Naive B cell (primary cell): ENCODE data around the gene UBXN7. TPM values are rescaled to one million over a fixed set of nuclear protein-coding genes. Genes with fewer than 3 reads are reported as not detected.
A peak's percentile ranks its signal among the peaks of the same experiment; 100 is the strongest.
"Not testable (repeated sequence)": the region's sequence is repeated elsewhere in the genome, so short reads cannot be mapped to it uniquely, and the experiment has no call there.

ENCODE experiments used
- ATAC-seq, 2 donors: fragments of 150-1000 bp; cut with Tn5 transposase; 2 replicates each; pipeline ENCODE4 v1.10.0; 2021; ENCODE audit warnings: low read depth in 2 of 2, mild to moderate bottlenecking in 2 of 2, moderate library complexity in 2 of 2
- DNase-seq: peaks from one replicate; pipeline ENCODE4 v3.0.0; 2022
- H3K27ac Mint-ChIP-seq, 6 donors: one replicate each; pipeline ENCODE4 v1.8.0; 2020 to 2022; ENCODE audit warnings: mild to moderate bottlenecking in 6 of 6, mixed read lengths in 6 of 6, moderate library complexity in 5 of 6, inconsistent platforms in 2 of 6
- H3K27me3 Mint-ChIP-seq, 3 donors: one replicate each; pipeline ENCODE4 v1.8.0; 2021 to 2022; ENCODE audit warnings: mixed read lengths in 3 of 3, mild to moderate bottlenecking in 1 of 3
- H3K36me3 Mint-ChIP-seq, 2 donors: one replicate each; pipeline ENCODE4 v1.8.0; 2020 to 2022; ENCODE audit warnings: mixed read lengths in 2 of 2, inconsistent platforms in 1 of 2, mild to moderate bottlenecking in 1 of 2
- H3K4me1 Mint-ChIP-seq, 3 donors: one replicate each; pipeline ENCODE4 v1.8.0; 2020 to 2022; ENCODE audit warnings: mixed read lengths in 3 of 3, inconsistent platforms in 1 of 3, mild to moderate bottlenecking in 1 of 3, moderate library complexity in 1 of 3
- H3K4me3 Mint-ChIP-seq, 8 donors: one replicate each; pipeline ENCODE4 v1.8.0; 2020 to 2022; ENCODE audit warnings: mild to moderate bottlenecking in 8 of 8, mixed read lengths in 8 of 8, moderate library complexity in 8 of 8, inconsistent platforms in 2 of 8
- H3K9me3 Mint-ChIP-seq, 7 donors: one replicate each; pipeline ENCODE4 v1.8.0; 2020 to 2022; ENCODE audit warnings: mixed read lengths in 7 of 7, mild to moderate bottlenecking in 5 of 7, inconsistent platforms in 2 of 7, moderate library complexity in 1 of 7
- polyA plus RNA-seq, 6 donors: library from polyadenylated mRNA; unstranded; fragments of 300-500 nt; fragmentation: Illumina TruSeq; gene quantifications; one replicate each; pipeline ENCODE4 v1.2.3, GENCODE V29; 2021; ENCODE audit warnings: low read depth in 6 of 6

UBXN7 gene
- polyA plus RNA-seq, 6 donors from 2014 or later = 11.4 to 39.4 (median 32.7) TPM

- H3K4me3 Mint-ChIP-seq = no peak overlapping the region
- peaks cover 0 to 4% (median 3%) of the 10 kb centered on the region in 3 donors for H3K4me1 Mint-ChIP-seq
- H3K9me3 Mint-ChIP-seq = no peaks in the 10 kb centered on the region
- DNase-seq = no peak
- ATAC-seq = no peak
- no peaks in the 10 kb centered on the region for H3K27me3 Mint-ChIP-seq
- no peaks in the 10 kb centered on the region for H3K36me3 Mint-ChIP-seq
- H3K27ac Mint-ChIP-seq = peak overlapping the region in 1 of 6 donors; percentile 44
These were observed 8.5 kb upstream of the UBXN7 start for GRCh38 chr3:196440696-196441095.

GRCh38 chr3:196440041-196440537, 7.9 kb upstream of the UBXN7 start:
- H3K36me3 Mint-ChIP-seq = no peaks in the 10 kb centered on the region
- H3K27ac Mint-ChIP-seq = peak overlapping the region in 2 of 6 donors; percentile 62 to 80
- DNase-seq (no peak), ATAC-seq (no peak)
- H3K4me3 Mint-ChIP-seq = no peak overlapping the region
- no peaks in the 10 kb centered on the region for H3K9me3 Mint-ChIP-seq
- peaks cover 0 to 4% (median 3%) of the 10 kb centered on the region in 3 donors for H3K4me1 Mint-ChIP-seq
- no peaks in the 10 kb centered on the region for H3K27me3 Mint-ChIP-seq

GRCh38 chr3:196431181-196432136, 768 bp downstream of the UBXN7 start:
- H3K4me1 Mint-ChIP-seq = peaks cover 16 to 51% (median 25%) of the 10 kb centered on the region in 3 donors

GRCh38 chr3:196428041-196428440, 4.2 kb downstream of the UBXN7 start:
- no peaks in the 10 kb centered on the region for H3K27me3 Mint-ChIP-seq
- H3K27ac Mint-ChIP-seq = peak overlapping the region in 1 of 6 donors; percentile 60
- ATAC-seq (no peak), DNase-seq (no peak)
- peak overlapping the region in 1 of 8 donors; percentile 59 for H3K4me3 Mint-ChIP-seq
- no peaks in the 10 kb centered on the region for H3K9me3 Mint-ChIP-seq
- H3K4me1 Mint-ChIP-seq = peaks cover 29 to 67% (median 42%) of the 10 kb centered on the region in 3 donors
- no peaks in the 10 kb centered on the region for H3K36me3 Mint-ChIP-seq

More at GRCh38 chr3:196431181-196432136, 768 bp downstream of the UBXN7 start:
- Mint-ChIP-seq H3K9me3 (no peaks in the 10 kb centered on the region), H3K27me3 (no peaks in the 10 kb centered on the region), H3K36me3 (no peaks in the 10 kb centered on the region), H3K4me3 (peak overlapping the region; percentile 80 to 98 (median 96)), H3K27ac (peak overlapping the region; percentile 40 to 96 (median 88))
- peak; percentile 28 to 44 for ATAC-seq
- DNase-seq = peak; percentile 41

GRCh38 chr3:196424421-196424820, 7.8 kb downstream of the UBXN7 start:
- Mint-ChIP-seq H3K4me1 (peaks cover 35 to 72% (median 51%) of the 10 kb centered on the region in 3 donors), H3K27ac (peak overlapping the region in 2 of 6 donors; percentile 19 to 24)
- not testable (repeated sequence) for H3K27me3 Mint-ChIP-seq, H3K9me3 Mint-ChIP-seq, DNase-seq, H3K4me3 Mint-ChIP-seq, H3K36me3 Mint-ChIP-seq, ATAC-seq

GRCh38 chr3:196423044-196423781, 9.0 kb downstream of the UBXN7 start:
- no peaks in the 10 kb centered on the region for H3K36me3 Mint-ChIP-seq
- ATAC-seq = no peak

GRCh38 chr3:196421668-196422067, 10.6 kb downstream of the UBXN7 start:
- not testable (repeated sequence) for ATAC-seq, DNase-seq, H3K27ac Mint-ChIP-seq, H3K9me3 Mint-ChIP-seq, H3K36me3 Mint-ChIP-seq, H3K4me3 Mint-ChIP-seq, H3K27me3 Mint-ChIP-seq
- H3K4me1 Mint-ChIP-seq = peaks cover 54 to 69% (median 62%) of the 10 kb centered on the region in 3 donors

More at GRCh38 chr3:196423044-196423781, 9.0 kb downstream of the UBXN7 start:
- Mint-ChIP-seq H3K4me1 (peaks cover 44 to 71% (median 60%) of the 10 kb centered on the region in 3 donors), H3K9me3 (no peaks in the 10 kb centered on the region), H3K27ac (peak overlapping the region in 2 of 6 donors; percentile 67 to 70), H3K27me3 (no peaks in the 10 kb centered on the region), H3K4me3 (no peak overlapping the region)
- no peak for DNase-seq

GRCh38 chr3:196419386-196419785, 12.8 kb downstream of the UBXN7 start:
- Mint-ChIP-seq H3K4me3 (no peak overlapping the region), H3K4me1 (peaks cover 55 to 66% (median 66%) of the 10 kb centered on the region in 3 donors), H3K36me3 (no peaks in the 10 kb centered on the region), H3K27ac (peak overlapping the region in 1 of 6 donors; percentile 26), H3K9me3 (no peaks in the 10 kb centered on the region), H3K27me3 (no peaks in the 10 kb centered on the region)
- no peak for DNase-seq
- no peak for ATAC-seq

- H3K36me3 Mint-ChIP-seq = no peaks in the 10 kb centered on the region
- H3K9me3 Mint-ChIP-seq = no peaks in the 10 kb centered on the region
- H3K4me3 Mint-ChIP-seq = no peak overlapping the region
- H3K27ac Mint-ChIP-seq = peak overlapping the region in 1 of 6 donors; percentile 69
- DNase-seq = no peak
- H3K4me1 Mint-ChIP-seq = peaks cover 59 to 73% (median 70%) of the 10 kb centered on the region in 3 donors
- H3K27me3 Mint-ChIP-seq = no peaks in the 10 kb centered on the region
- no peak for ATAC-seq
These were observed 13.6 kb downstream of the UBXN7 start for GRCh38 chr3:196418601-196419000.

- no peak for DNase-seq
- H3K27me3 Mint-ChIP-seq = no peaks in the 10 kb centered on the region
- H3K4me1 Mint-ChIP-seq = peaks cover 55 to 71% (median 66%) of the 10 kb centered on the region in 3 donors
- ATAC-seq = no peak
- peaks cover 0 to 3% (median 0%) of the 10 kb centered on the region in 7 donors for H3K9me3 Mint-ChIP-seq
- H3K27ac Mint-ChIP-seq = peak overlapping the region in 4 of 6 donors; percentile 1 to 74 (median 50)
- peaks cover 0 to under 1% of the 10 kb centered on the region in 2 donors for H3K36me3 Mint-ChIP-seq
- peak overlapping the region in 2 of 8 donors; percentile 3 to 12 for H3K4me3 Mint-ChIP-seq
These were observed 17.8 kb downstream of the UBXN7 start for GRCh38 chr3:196414469-196414868.

GRCh38 chr3:196412704-196413103, 19.5 kb downstream of the UBXN7 start:
- Mint-ChIP-seq H3K9me3 (peaks cover 5 to 10% (median 6%) of the 10 kb centered on the region in 7 donors), H3K4me3 (peak overlapping the region in 2 of 8 donors; percentile 7 to 37), H3K4me1 (peaks cover 47 to 68% (median 64%) of the 10 kb centered on the region in 3 donors), H3K27me3 (no peaks in the 10 kb centered on the region), H3K36me3 (peaks cover 9 to 11% of the 10 kb centered on the region in 2 donors), H3K27ac (peak overlapping the region in 4 of 6 donors; percentile 10 to 68 (median 60))
- DNase-seq = no peak
- ATAC-seq = no peak

GRCh38 chr3:196409409-196409808, 22.8 kb downstream of the UBXN7 start:
- ATAC-seq (no peak), DNase-seq (no peak)
- H3K27ac Mint-ChIP-seq = peak overlapping the region in 1 of 6 donors; percentile 58
- H3K4me1 Mint-ChIP-seq = peaks cover 28 to 50% (median 44%) of the 10 kb centered on the region in 3 donors
- peaks cover 9 to 19% of the 10 kb centered on the region in 2 donors for H3K36me3 Mint-ChIP-seq
- no peak overlapping the region for H3K4me3 Mint-ChIP-seq
- no peaks in the 10 kb centered on the region for H3K27me3 Mint-ChIP-seq
- H3K9me3 Mint-ChIP-seq = peaks cover 5 to 12% (median 6%) of the 10 kb centered on the region in 7 donors
